ENCODE data around the gene ARHGEF3.
"Not testable (repeated sequence)": the region's sequence is repeated elsewhere in the genome, so short reads cannot be mapped to it uniquely, and the experiment has no call there.

The ARHGEF3 gene

DNA sequence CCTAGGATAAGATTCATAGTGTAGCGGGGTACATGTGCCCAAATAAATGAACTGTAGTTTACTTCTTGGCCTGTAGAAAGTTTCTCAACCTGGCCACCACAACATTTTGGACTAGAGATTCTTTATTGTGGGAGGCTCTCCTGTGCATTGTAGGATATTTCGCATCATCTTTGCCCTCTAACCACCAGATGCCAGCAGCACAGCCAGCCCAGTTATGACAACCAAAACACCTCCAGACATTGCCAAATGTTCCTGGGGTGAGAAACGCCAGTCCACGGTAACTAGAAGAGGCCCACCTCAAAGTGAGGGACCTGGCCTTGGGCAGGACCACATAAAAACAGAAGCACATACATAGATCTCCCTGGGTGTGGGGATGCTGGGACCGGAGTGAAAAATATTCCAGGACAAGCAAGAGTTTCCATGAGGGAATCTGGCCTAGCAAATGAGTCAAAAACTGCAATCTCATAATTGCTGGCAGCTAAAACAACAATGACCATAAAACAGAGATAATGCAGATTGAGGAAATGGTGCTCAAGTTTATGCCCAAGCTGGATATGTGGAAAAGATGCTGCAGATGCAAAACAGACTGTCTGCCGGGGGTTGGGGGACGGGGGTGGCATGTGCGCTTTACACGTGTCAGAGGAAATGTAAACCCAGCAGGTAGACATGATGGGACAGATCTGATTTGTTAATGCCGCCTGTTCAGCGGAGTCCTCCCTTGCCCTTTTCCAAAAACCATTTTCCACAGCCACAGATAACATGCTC, 39.7 kb downstream of the ARHGEF3 start:
- Histone ChIP-seq H3K36me3 (ENCODE audit: insufficient read depth, low read depth, low read length) (no peaks in the 10 kb centered on the region), H3K27ac (ENCODE audit: low read length) (no peak overlapping the region), H3K9me3 (ENCODE audit: insufficient read depth, low read depth, low read length) (no peaks in the 10 kb centered on the region), H3K4me3 (ENCODE audit: low read length) (no peak overlapping the region), H3K9ac (ENCODE audit: low read depth, low read length) (no peak overlapping the region), H3K4me1 (ENCODE audit: insufficient read depth, low read length) (peaks cover 12% of the 10 kb centered on the region; the same call in 1 of the 2 replicates), H3K27me3 (ENCODE audit: insufficient read depth, low read length) (peaks cover 11% of the 10 kb centered on the region; the same call in 1 of the 2 replicates)

DNA sequence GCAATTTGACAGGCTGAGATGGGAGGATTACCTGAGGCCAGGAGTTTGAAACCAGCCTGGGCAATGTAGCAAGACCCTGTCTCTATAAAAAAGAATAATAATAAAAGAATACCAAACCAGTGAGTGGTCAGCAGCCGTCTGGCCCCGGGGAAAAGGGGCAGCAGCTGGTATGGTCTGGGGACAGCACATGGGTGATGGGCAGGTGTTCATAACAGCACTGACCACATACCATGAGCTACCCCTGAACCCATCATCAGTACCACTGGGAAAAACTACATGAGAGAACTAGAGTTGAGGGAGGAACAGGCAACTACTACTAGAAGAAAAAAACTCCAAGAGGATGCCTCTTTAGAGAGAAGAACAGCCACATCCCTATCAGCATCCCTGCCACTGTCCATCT, 40.7 kb downstream of the ARHGEF3 start:
- Histone ChIP-seq H3K4me3 (ENCODE audit: low read length) (no peak overlapping the region), H3K9ac (ENCODE audit: low read depth, low read length) (no peak overlapping the region), H3K27me3 (ENCODE audit: insufficient read depth, low read length) (peaks cover 11% of the 10 kb centered on the region; the same call in 1 of the 2 replicates), H3K4me1 (ENCODE audit: insufficient read depth, low read length) (peaks cover 12% of the 10 kb centered on the region; the same call in 1 of the 2 replicates), H3K36me3 (ENCODE audit: insufficient read depth, low read depth, low read length) (no peaks in the 10 kb centered on the region), H3K27ac (ENCODE audit: low read length) (no peak overlapping the region), H3K9me3 (ENCODE audit: insufficient read depth, low read depth, low read length) (no peaks in the 10 kb centered on the region)

DNA sequence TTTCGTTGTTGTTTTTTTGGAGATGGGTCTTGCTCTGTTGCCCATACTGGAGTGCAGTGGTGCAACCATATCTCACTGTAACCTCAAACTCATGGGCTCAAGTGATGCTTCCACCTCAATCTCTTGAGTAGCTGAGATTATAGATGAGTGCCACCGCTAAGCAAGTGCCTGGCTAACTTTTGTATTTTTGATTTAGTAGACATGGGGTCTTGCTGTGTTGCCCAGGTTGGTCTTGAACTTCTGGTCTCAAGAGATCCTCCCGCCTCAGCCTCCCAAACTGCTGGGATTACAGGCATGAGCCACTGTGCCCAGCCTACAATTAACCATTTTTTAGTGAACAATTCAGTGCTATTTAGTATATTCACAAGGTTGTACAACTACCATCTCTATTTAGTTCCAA, 42.2 kb downstream of the ARHGEF3 start:
- Histone ChIP-seq H3K27me3 (ENCODE audit: insufficient read depth, low read length) (peaks cover 11% of the 10 kb centered on the region; the same call in 1 of the 2 replicates), H3K4me1 (ENCODE audit: insufficient read depth, low read length) (peaks cover 12% of the 10 kb centered on the region; the same call in 1 of the 2 replicates), H3K9me3 (ENCODE audit: insufficient read depth, low read depth, low read length) (no peaks in the 10 kb centered on the region), H3K4me3 (ENCODE audit: low read length) (no peak overlapping the region), H3K36me3 (ENCODE audit: insufficient read depth, low read depth, low read length) (no peaks in the 10 kb centered on the region), H3K27ac (ENCODE audit: low read length) (no peak overlapping the region), H3K9ac (ENCODE audit: low read depth, low read length) (no peak overlapping the region)

DNA sequence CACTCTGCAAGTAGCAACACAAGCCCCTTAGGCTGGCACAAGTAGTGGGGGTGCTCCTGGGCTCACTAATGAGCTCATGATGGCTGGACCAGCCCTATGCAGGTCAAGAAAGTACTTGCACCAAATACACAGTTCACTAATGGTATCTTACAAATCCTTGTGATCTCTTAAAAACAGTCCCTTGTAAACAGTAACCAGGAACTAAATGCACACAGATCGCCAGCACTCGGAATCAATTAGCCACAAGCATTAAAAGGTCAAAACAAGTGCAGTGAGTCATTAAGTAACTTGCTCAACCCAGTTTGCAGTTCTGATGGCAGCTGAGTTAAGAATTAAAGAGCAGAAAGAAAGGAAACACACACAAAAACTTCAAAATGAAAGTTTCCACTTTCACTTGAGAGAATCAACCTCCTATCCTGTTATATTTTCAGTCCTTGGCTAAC, 43.2 kb downstream of the ARHGEF3 start:
- Histone ChIP-seq H3K27me3 (ENCODE audit: insufficient read depth, low read length) (peaks cover 11% of the 10 kb centered on the region; the same call in 1 of the 2 replicates), H3K4me1 (ENCODE audit: insufficient read depth, low read length) (peaks cover 7% of the 10 kb centered on the region; the same call in 1 of the 2 replicates), H3K4me3 (ENCODE audit: low read length) (no peak overlapping the region), H3K9me3 (ENCODE audit: insufficient read depth, low read depth, low read length) (no peaks in the 10 kb centered on the region), H3K9ac (ENCODE audit: low read depth, low read length) (no peak overlapping the region), H3K36me3 (ENCODE audit: insufficient read depth, low read depth, low read length) (no peaks in the 10 kb centered on the region), H3K27ac (ENCODE audit: low read length) (no peak overlapping the region)

DNA sequence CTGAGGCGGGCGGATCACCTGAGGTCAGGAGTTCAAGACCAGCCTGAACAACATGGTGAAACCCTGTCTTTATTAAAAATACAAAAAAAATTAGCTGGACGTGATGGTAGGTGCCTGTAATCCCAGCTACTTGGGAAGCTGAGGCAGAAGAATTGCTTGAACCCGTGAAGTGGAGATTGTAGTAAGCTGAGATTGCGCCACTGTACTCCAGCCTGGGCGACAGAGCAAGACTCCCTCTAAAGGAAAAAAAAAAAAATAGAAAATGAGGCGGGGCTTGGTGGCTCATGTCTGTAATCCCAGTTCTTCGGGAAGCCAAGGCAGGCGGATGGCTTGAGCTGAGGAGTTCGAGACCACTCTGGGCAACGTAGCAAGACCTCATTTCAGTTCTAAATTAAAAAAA, 43.7 kb downstream of the ARHGEF3 start:
- not testable (repeated sequence) for H3K36me3 ChIP-seq (ENCODE audit: insufficient read depth, low read depth, low read length); H3K4me3 ChIP-seq (ENCODE audit: low read length); H3K9ac ChIP-seq (ENCODE audit: low read depth, low read length); H3K27ac ChIP-seq (ENCODE audit: low read length); H3K4me1 ChIP-seq (ENCODE audit: insufficient read depth, low read length); H3K9me3 ChIP-seq (ENCODE audit: insufficient read depth, low read depth, low read length)
- peaks cover 11% of the 10 kb centered on the region; the same call in 1 of the 2 replicates for H3K27me3 ChIP-seq (ENCODE audit: insufficient read depth, low read length)

DNA sequence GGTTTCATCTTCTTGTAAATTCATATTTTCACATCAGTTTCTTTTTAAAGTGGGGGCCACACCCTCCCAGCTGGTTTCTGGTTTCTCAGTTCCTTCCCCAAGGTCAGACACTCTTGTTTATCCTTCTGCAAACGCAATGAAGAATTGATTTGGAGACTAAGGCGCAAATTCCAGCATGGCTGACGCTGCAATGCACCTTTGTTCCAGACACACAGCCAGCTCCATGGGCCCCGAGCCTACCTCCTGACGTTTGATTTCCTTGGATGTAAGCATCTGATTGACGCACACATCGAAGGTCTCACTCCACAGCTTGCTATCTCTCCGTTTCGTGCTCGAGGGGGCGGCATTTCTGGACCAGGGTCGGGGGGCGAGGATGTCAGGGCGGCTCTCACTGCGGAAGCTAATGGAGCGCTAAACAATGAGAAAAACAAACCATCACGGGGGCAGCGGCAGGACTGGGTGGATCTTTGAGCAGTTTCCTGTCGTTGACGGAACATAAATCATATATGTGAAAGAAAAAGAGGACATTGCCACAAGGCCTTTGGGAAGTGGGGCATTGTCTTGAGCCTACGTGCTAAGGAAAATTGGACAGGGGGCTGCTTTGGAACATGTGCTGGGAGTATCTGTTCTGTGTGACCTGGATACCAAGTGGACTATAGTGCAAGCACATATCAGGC, 46.9 kb downstream of the ARHGEF3 start:
- Histone ChIP-seq H3K4me1 (ENCODE audit: insufficient read depth, low read length) (no peaks in the 10 kb centered on the region), H3K4me3 (ENCODE audit: low read length) (no peak overlapping the region), H3K36me3 (ENCODE audit: insufficient read depth, low read depth, low read length) (no peaks in the 10 kb centered on the region), H3K9me3 (ENCODE audit: insufficient read depth, low read depth, low read length) (no peaks in the 10 kb centered on the region), H3K27ac (ENCODE audit: low read length) (no peak overlapping the region), H3K27me3 (ENCODE audit: insufficient read depth, low read length) (no peaks in the 10 kb centered on the region), H3K9ac (ENCODE audit: low read depth, low read length) (no peak overlapping the region)

DNA sequence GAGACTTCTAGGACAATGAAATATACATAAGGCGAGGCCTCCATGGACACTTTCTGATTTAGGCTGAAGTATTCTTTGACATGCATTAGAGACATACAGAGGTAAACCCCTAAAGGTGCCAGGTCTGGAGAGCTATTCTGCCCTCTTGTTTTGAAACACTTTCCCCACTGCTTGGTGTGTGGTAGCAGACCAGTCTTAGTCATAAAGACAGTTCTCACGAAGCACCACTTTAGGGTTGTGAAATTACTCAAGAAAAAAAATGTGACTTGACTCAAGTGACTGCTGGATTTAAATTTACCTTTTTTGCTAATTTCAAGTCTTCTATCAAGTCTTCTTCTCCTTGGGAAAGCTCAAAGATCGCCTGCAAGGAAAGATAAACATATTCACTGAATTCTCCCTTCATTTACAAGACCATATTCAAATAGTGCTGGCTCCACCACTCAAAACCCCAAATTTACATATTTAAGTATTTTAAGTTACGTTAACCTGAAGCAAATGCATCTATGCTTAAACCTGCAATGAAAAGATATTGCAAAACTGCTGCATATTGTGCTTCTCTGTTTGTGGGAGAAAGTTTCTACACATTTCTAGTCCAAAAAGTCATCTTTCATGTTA, 48.4 kb downstream of the ARHGEF3 start:
- no peaks in the 10 kb centered on the region for H3K36me3 ChIP-seq (ENCODE audit: insufficient read depth, low read depth, low read length)
- H3K9me3 ChIP-seq (ENCODE audit: insufficient read depth, low read depth, low read length) = no peaks in the 10 kb centered on the region
- no peak overlapping the region for H3K27ac ChIP-seq (ENCODE audit: low read length)
- no peaks in the 10 kb centered on the region for H3K27me3 ChIP-seq (ENCODE audit: insufficient read depth, low read length)
- H3K9ac ChIP-seq (ENCODE audit: low read depth, low read length) = no peak overlapping the region
- H3K4me1 ChIP-seq (ENCODE audit: insufficient read depth, low read length) = no peaks in the 10 kb centered on the region
- no peak overlapping the region for H3K4me3 ChIP-seq (ENCODE audit: low read length)

DNA sequence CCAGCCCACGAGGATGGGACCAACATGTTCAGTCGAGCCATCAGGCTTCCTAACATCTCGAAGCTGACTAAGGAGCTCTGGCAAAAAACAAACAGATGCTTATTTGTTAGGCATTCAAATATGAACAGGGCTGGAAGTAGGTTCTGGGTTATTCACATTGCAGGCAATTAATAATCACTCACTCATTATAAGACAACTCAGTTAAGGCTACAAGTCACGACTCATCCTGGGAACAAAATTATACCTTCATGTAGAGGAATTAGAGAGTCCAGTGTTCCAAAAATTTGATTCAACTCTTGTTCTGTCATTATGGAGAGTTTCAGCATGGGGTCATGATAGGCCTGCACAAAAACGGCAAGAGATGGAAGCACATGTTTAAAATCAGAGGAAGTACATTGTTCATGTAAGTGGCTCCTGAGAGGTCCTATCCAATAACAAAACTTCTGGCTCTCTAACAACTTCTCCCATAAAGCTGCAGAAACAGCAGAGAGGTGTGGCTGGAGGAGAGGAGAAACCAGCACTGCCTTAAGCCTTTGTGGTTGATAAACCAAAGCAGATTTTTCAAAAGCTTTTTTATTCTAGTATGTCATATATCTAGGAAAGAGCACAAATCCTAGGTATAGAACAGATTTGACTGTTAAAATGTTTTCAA, 50.6 kb downstream of the ARHGEF3 start:
- Histone ChIP-seq H3K9me3 (ENCODE audit: insufficient read depth, low read depth, low read length) (no peaks in the 10 kb centered on the region), H3K27me3 (ENCODE audit: insufficient read depth, low read length) (no peaks in the 10 kb centered on the region), H3K36me3 (ENCODE audit: insufficient read depth, low read depth, low read length) (no peaks in the 10 kb centered on the region), H3K4me3 (ENCODE audit: low read length) (no peak overlapping the region), H3K27ac (ENCODE audit: low read length) (no peak overlapping the region), H3K4me1 (ENCODE audit: insufficient read depth, low read length) (no peaks in the 10 kb centered on the region), H3K9ac (ENCODE audit: low read depth, low read length) (no peak overlapping the region)

DNA sequence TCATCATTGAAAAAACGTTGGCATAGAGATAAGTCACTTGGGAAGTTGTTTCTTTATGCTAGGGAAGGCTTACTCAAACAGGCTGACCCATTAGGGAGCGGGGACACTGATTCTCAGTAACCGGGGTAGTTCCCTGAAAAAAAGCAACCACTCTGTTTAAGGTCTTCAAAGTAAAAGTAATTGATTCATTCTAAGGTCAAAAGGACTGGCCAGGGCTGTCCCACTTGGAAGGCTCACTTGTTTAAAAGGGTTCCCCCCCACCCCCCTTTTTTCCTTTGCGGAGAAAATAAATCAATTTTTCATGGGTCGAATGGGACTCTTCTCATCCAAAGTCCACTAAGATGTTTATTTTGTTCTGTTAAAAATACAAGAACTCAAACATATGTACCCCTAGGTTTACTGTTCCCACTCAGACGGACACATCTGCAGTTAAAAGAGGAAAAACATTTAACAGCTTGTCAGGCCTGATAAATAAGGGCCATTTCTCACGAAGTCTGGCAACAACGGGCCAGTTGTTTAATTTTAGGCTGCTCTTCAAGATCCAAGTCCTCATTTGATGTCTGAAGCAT, 53.0 kb downstream of the ARHGEF3 start:
- Histone ChIP-seq H3K27ac (ENCODE audit: low read length) (no peak overlapping the region), H3K9ac (ENCODE audit: low read depth, low read length) (no peak overlapping the region), H3K36me3 (ENCODE audit: insufficient read depth, low read depth, low read length) (no peaks in the 10 kb centered on the region), H3K4me1 (ENCODE audit: insufficient read depth, low read length) (no peaks in the 10 kb centered on the region), H3K27me3 (ENCODE audit: insufficient read depth, low read length) (no peaks in the 10 kb centered on the region), H3K4me3 (ENCODE audit: low read length) (no peak overlapping the region), H3K9me3 (ENCODE audit: insufficient read depth, low read depth, low read length) (no peaks in the 10 kb centered on the region)

DNA sequence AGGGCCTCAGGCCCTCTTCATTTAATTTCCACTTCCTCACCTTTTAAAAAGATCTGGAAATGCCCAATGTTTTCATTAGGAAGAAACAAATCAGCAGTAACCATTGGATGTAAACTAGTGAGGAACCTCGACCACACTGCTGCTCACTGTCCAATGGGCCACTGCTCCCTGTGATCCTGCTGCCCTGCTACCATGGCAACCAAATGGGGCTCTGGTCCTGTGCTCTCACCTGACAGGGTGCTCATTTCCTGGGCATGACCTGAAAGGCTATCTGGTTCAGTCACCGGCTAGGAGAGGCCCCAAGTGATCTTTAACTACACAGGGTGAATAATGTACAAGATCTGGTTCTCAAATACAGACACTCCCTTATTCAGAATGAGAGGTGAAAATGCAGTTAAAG, 54.6 kb downstream of the ARHGEF3 start:
- Histone ChIP-seq H3K4me3 (ENCODE audit: low read length) (no peak overlapping the region), H3K36me3 (ENCODE audit: insufficient read depth, low read depth, low read length) (no peaks in the 10 kb centered on the region), H3K4me1 (ENCODE audit: insufficient read depth, low read length) (no peaks in the 10 kb centered on the region), H3K27ac (ENCODE audit: low read length) (no peak overlapping the region), H3K27me3 (ENCODE audit: insufficient read depth, low read length) (no peaks in the 10 kb centered on the region), H3K9ac (ENCODE audit: low read depth, low read length) (no peak overlapping the region), H3K9me3 (ENCODE audit: insufficient read depth, low read depth, low read length) (no peaks in the 10 kb centered on the region)

DNA sequence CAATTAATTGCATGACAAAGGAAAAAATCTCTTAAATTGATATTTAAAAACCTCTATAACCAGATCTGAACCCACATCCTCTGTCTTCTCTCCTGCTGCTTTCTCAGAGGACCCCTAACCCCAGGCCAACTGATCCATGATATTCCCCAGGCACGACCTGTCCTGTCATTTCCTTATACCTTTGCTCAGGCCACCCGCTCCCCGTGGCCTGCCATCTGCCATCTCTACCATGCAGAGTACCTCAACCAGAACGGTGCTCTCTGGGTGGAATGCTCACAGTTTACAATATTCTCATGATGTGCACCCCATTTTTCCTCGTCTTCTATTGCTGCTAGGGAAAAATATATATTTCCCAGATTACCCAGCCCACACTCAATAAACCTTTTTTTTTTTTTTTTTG, 57.7 kb downstream of the ARHGEF3 start:
- Histone ChIP-seq H3K27me3 (ENCODE audit: insufficient read depth, low read length) (no peaks in the 10 kb centered on the region), H3K9me3 (ENCODE audit: insufficient read depth, low read depth, low read length) (no peaks in the 10 kb centered on the region), H3K4me1 (ENCODE audit: insufficient read depth, low read length) (no peaks in the 10 kb centered on the region), H3K9ac (ENCODE audit: low read depth, low read length) (no peak overlapping the region), H3K36me3 (ENCODE audit: insufficient read depth, low read depth, low read length) (no peaks in the 10 kb centered on the region), H3K4me3 (ENCODE audit: low read length) (no peak overlapping the region), H3K27ac (ENCODE audit: low read length) (no peak overlapping the region)
